GM21619 (cell line): ENCODE results near the gene KLHDC2.
"Not testable (repeated sequence)": the region's sequence is repeated elsewhere in the genome, so short reads cannot be mapped to it uniquely, and the experiment has no call there.

ENCODE experiments used
- ATAC-seq: cut with Tn5 transposase; IDR thresholded peaks from one replicate; pipeline ENCODE4 v1.9.1; 2021; ENCODE audit not compliant: unreplicated experiment

Gene KLHDC2

GRCh38 chr14:49778421-49778820 lies 10.5 kb downstream of the KLHDC2 start:
- ATAC-seq = no peak

DNA sequence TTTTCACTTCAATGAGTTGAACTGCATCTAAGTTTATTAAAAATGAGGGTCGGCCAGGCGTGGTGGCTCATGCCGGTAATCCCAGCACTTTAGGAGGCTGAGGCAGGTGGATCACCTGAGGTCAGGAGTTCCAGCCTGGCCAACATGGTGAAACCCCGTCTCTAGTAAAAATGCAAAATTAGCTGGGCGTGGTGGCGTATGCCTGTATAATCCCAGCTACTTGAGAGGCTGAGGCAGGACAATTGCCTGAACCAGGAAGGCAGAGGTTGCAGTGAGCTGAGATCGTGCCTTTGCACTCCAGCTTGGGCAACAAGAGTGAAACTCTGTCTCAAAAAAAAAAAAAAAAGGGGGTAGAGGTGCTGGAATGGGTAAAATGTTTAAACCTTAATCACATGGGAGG lies 13.1 kb downstream of the KLHDC2 start:
- not testable (repeated sequence) for ATAC-seq

- no peak for ATAC-seq
Measured at GRCh38 chr14:49783394-49784014, 15.6 kb downstream of the KLHDC2 start.

GRCh38 chr14:49786315-49786714 lies 18.4 kb downstream of the KLHDC2 start:
- no peak for ATAC-seq

DNA sequence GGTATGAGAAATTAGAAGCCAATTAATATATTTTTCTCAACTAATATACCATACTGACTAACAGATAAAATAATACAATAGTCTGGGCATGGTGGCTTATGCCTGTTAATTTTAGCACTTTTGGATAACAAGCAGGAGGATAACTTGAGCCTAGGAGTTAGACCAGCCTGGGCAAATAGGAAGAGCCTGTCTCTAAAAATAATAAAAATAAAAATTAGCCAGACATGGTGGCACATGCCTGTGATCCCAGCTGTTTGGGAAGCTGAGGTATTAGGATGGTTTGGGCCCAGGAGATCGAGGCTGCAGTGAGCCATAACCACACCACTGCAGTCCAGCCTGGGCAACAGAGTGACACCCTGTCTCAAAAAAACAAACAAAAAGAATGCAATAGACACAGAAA lies 24.7 kb downstream of the KLHDC2 start:
- ATAC-seq = no peak

DNA sequence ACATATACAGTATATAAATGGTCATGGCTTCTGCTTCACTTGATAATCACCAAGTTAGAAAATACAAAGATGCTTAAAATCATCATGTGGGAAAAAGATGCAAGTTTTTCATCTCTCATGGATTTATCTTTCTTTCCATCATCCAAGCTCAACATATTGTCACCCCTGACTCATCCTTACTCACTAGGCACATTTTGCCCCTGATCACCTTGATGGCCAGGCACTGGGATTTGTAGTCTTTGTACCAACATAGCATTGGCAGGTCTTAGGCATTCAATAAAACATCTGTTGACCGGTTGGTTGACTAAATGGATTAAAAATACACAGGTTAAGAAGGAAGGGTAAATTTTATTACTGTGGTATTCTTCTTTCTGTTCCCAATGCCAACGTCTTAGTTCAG lies 28.1 kb downstream of the KLHDC2 start:
- no peak for ATAC-seq

DNA sequence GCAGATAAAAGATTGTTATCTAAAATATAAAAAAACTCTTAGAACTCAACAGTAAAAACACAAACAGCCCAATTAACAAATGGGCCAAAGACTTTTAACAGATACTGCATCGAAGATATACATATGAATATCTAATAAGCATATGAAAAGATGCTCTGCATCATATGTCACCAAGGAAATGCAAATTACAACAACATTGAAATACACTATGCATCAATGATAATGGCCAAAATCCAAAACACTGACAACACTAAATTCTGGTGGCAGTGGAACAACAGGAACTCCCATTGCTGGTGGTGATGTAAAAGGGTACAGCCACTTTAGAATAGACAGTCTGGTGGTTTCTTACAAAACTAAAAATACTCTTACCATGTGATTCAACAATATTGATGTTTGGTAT lies 40.8 kb downstream of the KLHDC2 start:
- ATAC-seq = no peak

DNA sequence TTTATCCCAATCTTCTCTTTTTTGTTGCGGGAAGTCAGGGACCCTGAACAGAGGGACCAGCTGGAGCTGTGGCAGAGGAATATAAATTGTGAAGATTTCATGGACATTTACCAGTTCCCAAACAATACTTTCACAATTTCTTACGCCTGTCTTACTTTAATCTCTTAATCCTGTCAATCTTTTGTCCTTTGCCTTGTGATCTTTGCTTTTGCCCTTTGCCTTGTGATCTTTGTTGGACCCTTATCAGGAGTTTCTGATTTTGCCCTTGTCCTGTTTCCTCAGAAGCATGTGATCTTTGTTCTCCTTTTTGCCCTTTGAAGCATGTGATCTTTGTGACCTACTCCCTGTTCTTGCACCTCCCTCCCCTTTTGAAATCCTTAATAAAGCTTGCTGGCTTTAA lies 48.2 kb downstream of the KLHDC2 start:
- not testable (repeated sequence) for ATAC-seq

DNA sequence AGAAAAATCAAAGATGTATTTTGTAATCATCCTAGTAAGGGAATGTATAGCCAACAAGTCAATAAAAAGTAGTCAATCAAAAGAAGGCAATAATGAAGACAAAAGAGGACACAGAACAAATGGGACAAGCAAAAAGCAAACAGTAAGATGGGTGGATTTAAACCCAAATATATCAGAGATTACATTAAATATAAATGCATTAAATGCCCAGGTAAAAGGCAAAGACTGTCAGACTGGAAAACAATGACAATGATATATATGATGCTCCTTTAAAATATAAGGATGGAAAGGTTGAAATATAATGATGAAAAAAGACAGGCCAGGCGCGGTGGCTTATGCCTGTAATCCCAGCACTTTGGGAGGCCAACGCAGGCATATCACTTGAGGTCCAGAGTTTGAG lies 48.9 kb downstream of the KLHDC2 start:
- no peak for ATAC-seq

DNA sequence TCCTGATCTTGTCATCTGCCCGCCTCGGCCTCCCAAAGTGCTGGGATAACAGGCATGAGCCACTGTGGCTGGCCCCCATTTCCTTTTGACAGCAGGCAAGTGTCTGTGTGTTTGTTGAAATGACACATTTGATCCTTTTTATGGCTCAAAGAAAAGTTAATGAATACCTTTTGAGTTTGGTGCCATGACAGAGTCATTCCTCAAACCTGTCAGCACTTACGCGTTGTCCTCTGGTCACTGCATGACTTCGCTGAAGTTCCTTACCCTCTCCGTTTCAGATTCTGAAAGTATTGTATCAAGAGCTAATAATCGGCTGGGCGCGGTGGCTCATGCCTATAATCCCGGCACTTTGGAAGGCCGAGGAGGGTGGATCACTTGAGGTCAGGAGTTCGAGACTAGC lies 52.2 kb downstream of the KLHDC2 start:
- no peak for ATAC-seq

- ATAC-seq = no peak
Measured at GRCh38 chr14:49828640-49829039, 60.7 kb downstream of the KLHDC2 start.
